ENCODE results near the gene CSRNP3.

Gene CSRNP3

DNA sequence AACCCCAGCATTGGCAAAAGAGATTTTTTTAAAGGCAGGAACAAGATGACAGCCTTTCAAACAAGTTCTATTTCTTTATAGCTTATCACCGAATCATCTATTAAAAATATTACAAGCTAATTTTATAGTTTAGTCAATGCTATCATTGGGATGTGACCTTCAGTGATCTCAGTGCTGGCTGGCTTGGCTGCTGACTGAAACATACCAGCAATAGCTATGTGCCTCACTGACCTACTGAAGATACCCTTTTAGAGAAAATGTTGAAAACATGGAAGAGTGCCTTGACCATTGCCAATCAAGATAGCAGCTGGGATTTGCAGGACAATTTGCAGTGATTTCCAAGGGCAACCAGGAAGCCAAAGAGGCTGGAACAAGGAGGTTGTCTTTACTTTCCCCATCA lies 44.0 kb downstream of the CSRNP3 start:
- Histone ChIP-seq H3K27me3 (ENCODE audit: control insufficient read depth in 1 of 2, insufficient read depth in 2 of 2, low read length in 2 of 2) (no peaks in the 10 kb centered on the region), H3K4me1 (ENCODE audit: insufficient read depth, low read length) (no peaks in the 10 kb centered on the region), H3K27ac (ENCODE audit: low read depth, low read length) (no peak overlapping the region), H3K36me3 (ENCODE audit: insufficient read depth, low read length) (no peaks in the 10 kb centered on the region), H3K9me3 (ENCODE audit: low read length) (no peaks in the 10 kb centered on the region), H3K4me3 (ENCODE audit: low read depth in 1 of 2, low read length in 2 of 2) (no peak overlapping the region), H3K9ac (ENCODE audit: low read length) (no peak overlapping the region)

DNA sequence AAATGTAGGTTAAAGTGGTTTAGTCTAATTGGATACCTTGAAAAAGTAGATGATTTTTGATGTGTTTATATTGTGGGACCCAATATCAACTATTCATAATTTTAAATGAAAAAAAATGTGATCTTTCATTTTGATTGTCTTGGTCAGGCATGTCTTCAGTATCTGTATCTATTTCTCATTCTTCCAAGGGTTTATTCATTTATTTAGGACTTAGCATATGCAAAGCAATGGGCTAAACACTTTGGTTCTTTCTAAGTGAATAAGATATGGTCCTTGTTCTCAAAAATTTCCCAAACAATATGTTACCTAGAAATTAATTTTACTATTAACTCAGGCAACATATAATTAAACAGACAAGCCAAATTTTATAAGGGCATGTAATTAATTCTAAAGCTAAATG lies 49.1 kb downstream of the CSRNP3 start:
- Histone ChIP-seq H3K4me3 (ENCODE audit: low read depth in 1 of 2, low read length in 2 of 2) (no peak overlapping the region), H3K9ac (ENCODE audit: low read length) (no peak overlapping the region), H3K27ac (ENCODE audit: low read depth, low read length) (no peak overlapping the region), H3K27me3 (ENCODE audit: control insufficient read depth in 1 of 2, insufficient read depth in 2 of 2, low read length in 2 of 2) (no peaks in the 10 kb centered on the region), H3K36me3 (ENCODE audit: insufficient read depth, low read length) (no peaks in the 10 kb centered on the region), H3K4me1 (ENCODE audit: insufficient read depth, low read length) (no peaks in the 10 kb centered on the region), H3K9me3 (ENCODE audit: low read length) (no peaks in the 10 kb centered on the region)

DNA sequence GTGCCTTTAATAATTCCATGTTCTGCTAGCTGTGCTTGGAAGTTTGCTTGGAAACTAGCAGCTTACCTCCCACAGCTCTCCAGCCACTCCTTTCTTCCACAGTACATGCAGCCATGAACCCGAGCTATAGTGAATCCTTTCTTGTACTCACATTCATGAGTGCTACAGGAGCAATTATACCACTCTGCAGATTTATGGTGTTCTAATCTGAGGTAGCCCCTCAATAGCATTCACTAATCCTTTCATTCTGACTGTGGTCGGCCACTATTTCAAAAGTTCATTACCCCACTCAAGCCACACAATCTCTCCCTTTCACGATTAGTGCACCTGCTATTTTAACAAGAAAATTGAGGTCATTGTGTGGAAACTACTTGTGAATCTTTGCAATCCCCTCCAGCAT lies 53.2 kb downstream of the CSRNP3 start:
- no peaks in the 10 kb centered on the region for H3K9me3 ChIP-seq (ENCODE audit: low read length)
- no peaks in the 10 kb centered on the region for H3K4me1 ChIP-seq (ENCODE audit: insufficient read depth, low read length)
- H3K9ac ChIP-seq (ENCODE audit: low read length), result no peak overlapping the region
- H3K27me3 ChIP-seq (ENCODE audit: control insufficient read depth in 1 of 2, insufficient read depth in 2 of 2, low read length in 2 of 2), result no peaks in the 10 kb centered on the region
- no peak overlapping the region for H3K4me3 ChIP-seq (ENCODE audit: low read depth in 1 of 2, low read length in 2 of 2)
- H3K27ac ChIP-seq (ENCODE audit: low read depth, low read length), result no peak overlapping the region
- H3K36me3 ChIP-seq (ENCODE audit: insufficient read depth, low read length), result no peaks in the 10 kb centered on the region

GRCh38 chr2:165524720-165525119 lies 55.2 kb downstream of the CSRNP3 start:
- H3K4me1 ChIP-seq (ENCODE audit: insufficient read depth, low read length), result no peaks in the 10 kb centered on the region
- H3K4me3 ChIP-seq (ENCODE audit: low read depth in 1 of 2, low read length in 2 of 2), result no peak overlapping the region
- H3K27me3 ChIP-seq (ENCODE audit: control insufficient read depth in 1 of 2, insufficient read depth in 2 of 2, low read length in 2 of 2), result no peaks in the 10 kb centered on the region
- H3K9me3 ChIP-seq (ENCODE audit: low read length), result no peaks in the 10 kb centered on the region
- no peaks in the 10 kb centered on the region for H3K36me3 ChIP-seq (ENCODE audit: insufficient read depth, low read length)
- H3K27ac ChIP-seq (ENCODE audit: low read depth, low read length), result no peak overlapping the region
- no peak overlapping the region for H3K9ac ChIP-seq (ENCODE audit: low read length)

DNA sequence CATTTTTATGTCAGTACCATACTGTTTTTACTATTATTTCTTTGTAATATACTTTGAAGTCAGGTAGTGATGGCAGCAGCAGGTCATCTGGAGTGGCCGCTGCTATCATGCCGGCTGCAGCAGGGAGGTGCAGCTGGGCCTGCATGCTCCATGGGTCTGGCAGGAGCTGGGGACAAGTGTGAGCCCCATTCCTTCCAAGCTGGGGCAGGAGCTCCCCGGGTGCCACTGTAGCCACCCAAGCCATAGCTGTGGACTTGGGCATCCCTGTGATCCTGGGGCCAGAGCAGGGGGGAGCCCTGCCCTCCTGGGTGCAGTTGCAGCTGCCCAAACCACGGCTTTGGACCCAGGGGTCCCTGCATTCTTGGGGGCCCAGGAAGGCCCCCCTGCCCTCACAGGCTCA lies 59.2 kb downstream of the CSRNP3 start:
- Histone ChIP-seq H3K36me3 (ENCODE audit: insufficient read depth, low read length) (no peaks in the 10 kb centered on the region), H3K27ac (ENCODE audit: low read depth, low read length) (no peak overlapping the region), H3K27me3 (ENCODE audit: control insufficient read depth in 1 of 2, insufficient read depth in 2 of 2, low read length in 2 of 2) (no peaks in the 10 kb centered on the region), H3K9ac (ENCODE audit: low read length) (no peak overlapping the region), H3K9me3 (ENCODE audit: low read length) (no peaks in the 10 kb centered on the region), H3K4me1 (ENCODE audit: insufficient read depth, low read length) (no peaks in the 10 kb centered on the region), H3K4me3 (ENCODE audit: low read depth in 1 of 2, low read length in 2 of 2) (no peak overlapping the region)

- no peaks in the 10 kb centered on the region for H3K9me3 ChIP-seq (ENCODE audit: low read length)
- H3K9ac ChIP-seq (ENCODE audit: low read length), result no peak overlapping the region
- H3K4me1 ChIP-seq (ENCODE audit: insufficient read depth, low read length), result no peaks in the 10 kb centered on the region
- no peak overlapping the region for H3K27ac ChIP-seq (ENCODE audit: low read depth, low read length)
- H3K27me3 ChIP-seq (ENCODE audit: control insufficient read depth in 1 of 2, insufficient read depth in 2 of 2, low read length in 2 of 2), result no peaks in the 10 kb centered on the region
- H3K36me3 ChIP-seq (ENCODE audit: insufficient read depth, low read length), result no peaks in the 10 kb centered on the region
- H3K4me3 ChIP-seq (ENCODE audit: low read depth in 1 of 2, low read length in 2 of 2), result no peak overlapping the region
Observed at GRCh38 chr2:165529130-165529529, 59.6 kb downstream of the CSRNP3 start.

DNA sequence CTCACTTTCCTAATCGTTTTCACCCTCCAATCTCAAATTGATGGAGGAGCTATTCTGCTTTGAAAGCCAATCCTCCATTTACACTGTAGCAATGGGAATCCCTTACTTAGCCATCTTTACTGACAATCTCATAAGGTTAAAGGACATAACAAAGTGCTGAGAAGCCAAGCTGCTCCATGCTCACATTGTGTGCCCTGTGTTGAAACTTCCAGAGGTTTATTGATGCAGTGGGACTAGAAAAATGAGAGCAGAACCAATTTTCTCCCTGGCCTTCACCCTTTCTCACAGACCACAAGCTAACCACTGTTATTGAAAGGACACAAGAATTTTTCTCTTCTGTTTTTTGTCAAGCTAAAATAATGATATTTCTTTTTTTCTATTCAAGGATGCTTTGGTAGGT lies 63.8 kb downstream of the CSRNP3 start:
- no peak overlapping the region for H3K9ac ChIP-seq (ENCODE audit: low read length)
- no peak overlapping the region for H3K27ac ChIP-seq (ENCODE audit: low read depth, low read length)
- peaks cover 6% of the 10 kb centered on the region for H3K4me1 ChIP-seq (ENCODE audit: insufficient read depth, low read length)
- H3K36me3 ChIP-seq (ENCODE audit: insufficient read depth, low read length), result no peaks in the 10 kb centered on the region
- no peak overlapping the region for H3K4me3 ChIP-seq (ENCODE audit: low read depth in 1 of 2, low read length in 2 of 2)
- H3K27me3 ChIP-seq (ENCODE audit: control insufficient read depth in 1 of 2, insufficient read depth in 2 of 2, low read length in 2 of 2), result no peaks in the 10 kb centered on the region
- no peaks in the 10 kb centered on the region for H3K9me3 ChIP-seq (ENCODE audit: low read length)

GRCh38 chr2:165535471-165535870 lies 66.0 kb downstream of the CSRNP3 start:
- H3K4me1 ChIP-seq (ENCODE audit: insufficient read depth, low read length), result peaks cover 6% of the 10 kb centered on the region
- H3K27me3 ChIP-seq (ENCODE audit: control insufficient read depth in 1 of 2, insufficient read depth in 2 of 2, low read length in 2 of 2), result no peaks in the 10 kb centered on the region
- H3K9me3 ChIP-seq (ENCODE audit: low read length), result no peaks in the 10 kb centered on the region
- H3K36me3 ChIP-seq (ENCODE audit: insufficient read depth, low read length), result no peaks in the 10 kb centered on the region
- no peak overlapping the region for H3K27ac ChIP-seq (ENCODE audit: low read depth, low read length)
- no peak overlapping the region for H3K4me3 ChIP-seq (ENCODE audit: low read depth in 1 of 2, low read length in 2 of 2)
- no peak overlapping the region for H3K9ac ChIP-seq (ENCODE audit: low read length)

DNA sequence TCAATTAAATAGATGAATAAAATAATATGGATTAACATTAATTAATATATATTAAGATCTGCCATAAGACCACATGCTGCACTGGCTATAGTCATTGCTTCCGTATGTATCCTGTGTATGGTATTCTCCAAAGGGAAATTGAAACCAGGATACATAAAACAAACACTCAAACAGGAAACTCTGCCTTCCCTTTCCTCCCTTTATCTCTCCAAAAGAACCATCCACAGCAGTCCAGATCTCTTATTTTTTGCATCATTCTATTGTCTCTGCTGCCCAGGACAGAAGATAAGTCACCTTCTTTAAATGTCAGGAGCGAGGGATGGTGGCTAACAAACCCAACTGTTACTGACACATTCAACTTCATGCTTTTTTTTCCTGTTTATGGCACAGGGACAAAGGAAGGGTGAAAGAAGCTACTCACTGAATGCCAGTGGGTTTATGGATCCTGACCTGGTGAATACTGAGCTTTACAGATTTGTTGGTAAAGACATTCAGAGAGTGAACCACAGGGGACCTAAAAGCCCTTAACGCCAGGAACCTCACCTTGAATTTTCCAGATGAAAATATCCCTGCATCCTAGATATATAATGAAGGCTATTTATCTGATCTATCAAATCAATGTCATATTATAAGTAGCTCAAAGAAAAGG lies 67.5 kb downstream of the CSRNP3 start:
- Histone ChIP-seq H3K4me1 (ENCODE audit: insufficient read depth, low read length) (peaks cover 6% of the 10 kb centered on the region), H3K4me3 (ENCODE audit: low read depth in 1 of 2, low read length in 2 of 2) (no peak overlapping the region), H3K9me3 (ENCODE audit: low read length) (no peaks in the 10 kb centered on the region), H3K9ac (ENCODE audit: low read length) (no peak overlapping the region), H3K36me3 (ENCODE audit: insufficient read depth, low read length) (no peaks in the 10 kb centered on the region), H3K27ac (ENCODE audit: low read depth, low read length) (no peak overlapping the region), H3K27me3 (ENCODE audit: control insufficient read depth in 1 of 2, insufficient read depth in 2 of 2, low read length in 2 of 2) (no peaks in the 10 kb centered on the region)

DNA sequence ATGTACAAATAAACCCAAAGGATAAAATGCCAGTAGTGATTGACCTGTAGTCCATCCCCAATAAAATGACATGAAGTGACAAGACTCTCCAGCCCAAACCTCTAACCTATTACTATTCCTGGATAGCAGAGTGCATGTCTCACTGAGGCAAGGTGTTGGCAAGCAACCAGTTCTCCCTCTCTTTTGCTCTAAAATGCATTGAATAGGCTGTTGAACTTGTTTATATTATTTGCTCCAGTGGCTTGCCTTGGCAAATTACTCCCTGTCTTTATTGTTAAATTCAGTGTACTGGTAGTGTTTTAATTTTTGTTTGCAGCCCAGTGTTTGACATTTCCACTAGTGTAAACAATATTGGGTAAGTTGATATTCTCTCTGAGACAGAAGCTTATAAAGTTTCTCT lies 70.5 kb downstream of the CSRNP3 start:
- no peak overlapping the region for H3K9ac ChIP-seq (ENCODE audit: low read length)
- H3K4me1 ChIP-seq (ENCODE audit: insufficient read depth, low read length), result peaks cover 6% of the 10 kb centered on the region
- no peaks in the 10 kb centered on the region for H3K36me3 ChIP-seq (ENCODE audit: insufficient read depth, low read length)
- no peak overlapping the region for H3K27ac ChIP-seq (ENCODE audit: low read depth, low read length)
- H3K4me3 ChIP-seq (ENCODE audit: low read depth in 1 of 2, low read length in 2 of 2), result no peak overlapping the region
- H3K9me3 ChIP-seq (ENCODE audit: low read length), result no peaks in the 10 kb centered on the region
- no peaks in the 10 kb centered on the region for H3K27me3 ChIP-seq (ENCODE audit: control insufficient read depth in 1 of 2, insufficient read depth in 2 of 2, low read length in 2 of 2)

GRCh38 chr2:165544897-165545296 lies 75.4 kb downstream of the CSRNP3 start:
- Histone ChIP-seq H3K9me3 (ENCODE audit: low read length) (no peaks in the 10 kb centered on the region), H3K4me3 (ENCODE audit: low read depth in 1 of 2, low read length in 2 of 2) (no peak overlapping the region), H3K4me1 (ENCODE audit: insufficient read depth, low read length) (no peaks in the 10 kb centered on the region), H3K36me3 (ENCODE audit: insufficient read depth, low read length) (no peaks in the 10 kb centered on the region), H3K27me3 (ENCODE audit: control insufficient read depth in 1 of 2, insufficient read depth in 2 of 2, low read length in 2 of 2) (no peaks in the 10 kb centered on the region), H3K27ac (ENCODE audit: low read depth, low read length) (no peak overlapping the region), H3K9ac (ENCODE audit: low read length) (no peak overlapping the region)

- no peak overlapping the region for H3K9ac ChIP-seq (ENCODE audit: low read length)
- H3K4me1 ChIP-seq (ENCODE audit: insufficient read depth, low read length), result no peaks in the 10 kb centered on the region
- no peak overlapping the region for H3K4me3 ChIP-seq (ENCODE audit: low read depth in 1 of 2, low read length in 2 of 2)
- no peaks in the 10 kb centered on the region for H3K27me3 ChIP-seq (ENCODE audit: control insufficient read depth in 1 of 2, insufficient read depth in 2 of 2, low read length in 2 of 2)
- no peak overlapping the region for H3K27ac ChIP-seq (ENCODE audit: low read depth, low read length)
- no peaks in the 10 kb centered on the region for H3K36me3 ChIP-seq (ENCODE audit: insufficient read depth, low read length)
- H3K9me3 ChIP-seq (ENCODE audit: low read length), result no peaks in the 10 kb centered on the region
Observed at GRCh38 chr2:165547900-165548299, 78.4 kb downstream of the CSRNP3 start.
